GM12878 (cell line): ENCODE measurements around the gene NT5C3A. TPM values are rescaled to one million over a fixed set of nuclear protein-coding genes. Genes with fewer than 3 reads are reported as not detected.

ENCODE experiments used
- ATAC-seq: fragments of 200-7000 bp; cut with Tn5 transposase; 3 replicates; pipeline ENCODE4 v1.9.1; 2020; ENCODE audit warnings: mild to moderate bottlenecking, moderate library complexity
- BruUV-seq: library from RNA; stranded (reverse); fragments of 400-500 nt; replicated peaks from 2 replicates; lab custom pipeline; 2021; lab: Mats Ljungman, UMichigan
- CTCF ChIA-PET: fragments of 300-600 bp; sonication (Branson Sonifier 250); formaldehyde crosslinking; extraction: SDS; loops from one replicate; lab custom pipeline; 2021; ENCODE audit warnings: inconsistent platforms; lab: Yijun Ruan, JAX
- POLR2A ChIA-PET: fragments of 350-600 bp; formaldehyde crosslinking; extraction: SDS; loops from one replicate; lab custom pipeline; 2021; ENCODE audit warnings: inconsistent platforms; lab: Charles Lee
- RAD21 ChIA-PET: fragments of 300-600 bp; sonication (Branson Sonifier 250); formaldehyde crosslinking; loops from one replicate; lab custom pipeline; 2023; ENCODE audit warnings: antibody characterized with exemption; ENCODE audit not compliant: unreplicated experiment; lab: Charles Lee
- SMC1A ChIA-PET: fragments of 300-600 bp; sonication (Branson Sonifier 250); formaldehyde crosslinking; loops from one replicate; lab custom pipeline; 2023; ENCODE audit not compliant: unreplicated experiment, uncharacterized antibody; lab: Charles Lee
- DNase-seq: peaks from one replicate; pipeline ENCODE4 v3.0.0-alpha.2; 2011; ENCODE audit warnings: low read depth, low spot score
- FAIRE-seq: peaks from 3 replicates; lab custom pipeline; 2011; peaks lifted over from hg19 to GRCh38; lab: Jason Lieb, UNC
- H2AFZ ChIP-seq: 2 replicates; pipeline ENCODE4 v1.6.0; 2011; ENCODE audit warnings: low read depth, low read length, control low read depth; ENCODE audit not compliant: control insufficient read depth
- H3K27ac ChIP-seq: 2 replicates; pipeline ENCODE4 v1.5.1; 2011; ENCODE audit warnings: control low read depth; ENCODE audit not compliant: control insufficient read depth, insufficient read depth
- H3K27me3 ChIP-seq, 2 experiments: replicated peaks in 1 of 2; 2 replicates each; pipeline versions ENCODE4 v1.6.0 to v1.6.1; 2011; ENCODE audit warnings: low read length in 1 of 2; ENCODE audit not compliant: control insufficient read depth in 2 of 2, insufficient read depth in 2 of 2
- H3K36me3 ChIP-seq, 2 experiments: 2 replicates each; pipeline ENCODE4 v1.5.1; 2011; ENCODE audit warnings: low read length in 1 of 2; ENCODE audit not compliant: control insufficient read depth in 2 of 2, insufficient read depth in 2 of 2
- H3K4me1 ChIP-seq: 2 replicates; pipeline ENCODE4 v1.6.1; 2011; ENCODE audit warnings: mild to moderate bottlenecking, low read length, moderate library complexity, mixed read lengths; ENCODE audit not compliant: control insufficient read depth, insufficient read depth
- H3K4me2 ChIP-seq: 2 replicates; pipeline ENCODE4 v1.6.0; 2011; ENCODE audit warnings: control low read depth; ENCODE audit not compliant: control insufficient read depth, insufficient read depth
- H3K4me3 ChIP-seq: fragments of 200-600 bp; sonication (generic); 2 replicates; pipeline ENCODE4 v1.5.1; 2016
- H3K79me2 ChIP-seq: 2 replicates; pipeline ENCODE4 v1.6.0; 2011; ENCODE audit warnings: low read length; ENCODE audit not compliant: control insufficient read depth, insufficient read depth
- H3K9ac ChIP-seq: 2 replicates; pipeline ENCODE4 v1.8.0; 2011; ENCODE audit warnings: low read length, control low read depth, mixed read lengths; ENCODE audit not compliant: control insufficient read depth, insufficient read depth
- H3K9me3 ChIP-seq: replicated peaks from 3 replicates; pipeline ENCODE4 v1.5.1; 2011; ENCODE audit warnings: mild to moderate bottlenecking, low read length; ENCODE audit not compliant: control insufficient read depth, insufficient read depth
- H4K20me1 ChIP-seq: 2 replicates; pipeline ENCODE4 v1.6.0; 2011; ENCODE audit not compliant: control insufficient read depth, insufficient read depth
- CEBPB ChIP-seq, 2 experiments: fragments of 150-350 bp in 1 of 2; IDR thresholded peaks; 2 replicates each; pipeline ENCODE4 v1.6.1; 2012 to 2014; ENCODE audit warnings: low read depth in 2 of 2, low read length in 2 of 2, borderline replicate concordance in 1 of 2, inconsistent platforms in 1 of 2
- JUNB ChIP-seq: IDR thresholded peaks from 2 replicates; pipeline ENCODE4 v1.6.1; 2016; ENCODE audit warnings: antibody characterized with exemption, mild to moderate bottlenecking
- KDM1A ChIP-seq: fragments of 200-600 bp; sonication (generic); IDR thresholded peaks from 2 replicates; pipeline ENCODE4 v1.6.1; 2016; ENCODE audit warnings: borderline replicate concordance
- MXI1 ChIP-seq: fragments of 150-350 bp; IDR thresholded peaks from 2 replicates; pipeline ENCODE4 v1.6.1; 2011; ENCODE audit warnings: low read depth, mild to moderate bottlenecking, inconsistent platforms, low read length, improper control_type of control experiment
- NBN ChIP-seq: fragments of 450-650 bp; IDR thresholded peaks from 2 replicates; pipeline ENCODE4 v1.6.1; 2016
- NFYA ChIP-seq: IDR thresholded peaks from 2 replicates; pipeline ENCODE4 v1.6.1; 2011; ENCODE audit warnings: low read depth, mild to moderate bottlenecking, low read length, improper control_type of control experiment, borderline replicate concordance
- PML ChIP-seq: IDR thresholded peaks from 2 replicates; pipeline ENCODE4 v1.6.1; 2012; ENCODE audit warnings: low read length, inconsistent platforms
- RAD21 ChIP-seq: IDR thresholded peaks from 2 replicates; pipeline ENCODE4 v1.6.1; 2011; ENCODE audit warnings: mild to moderate bottlenecking, low read depth, low read length, moderate library complexity; ENCODE audit not compliant: insufficient read depth
- RAD51 ChIP-seq: fragments of 450-650 bp; IDR thresholded peaks from 2 replicates; pipeline ENCODE4 v1.6.1; 2016; ENCODE audit warnings: moderate library complexity, mild to moderate bottlenecking, inconsistent platforms
- RUNX3 ChIP-seq: IDR thresholded peaks from 2 replicates; pipeline ENCODE4 v1.6.1; 2012; ENCODE audit warnings: low read length, inconsistent platforms
- SIX5 ChIP-seq: IDR thresholded peaks from 2 replicates; pipeline ENCODE4 v1.6.1; 2011; ENCODE audit warnings: mild to moderate bottlenecking, low read depth, low read length, moderate library complexity; ENCODE audit not compliant: severe bottlenecking
- TCF12 ChIP-seq: IDR thresholded peaks from 2 replicates; pipeline ENCODE4 v1.6.1; 2011; ENCODE audit warnings: low read depth, mild to moderate bottlenecking, low read length
- ZNF274 ChIP-seq: IDR thresholded peaks from one replicate; pipeline ENCODE4 v1.8.0; 2011; ENCODE audit not compliant: insufficient read length, insufficient read depth
- ZNF384 ChIP-seq: IDR thresholded peaks from 2 replicates; pipeline ENCODE4 v1.6.1; 2012; ENCODE audit warnings: low read depth, mild to moderate bottlenecking, low read length, improper control_type of control experiment, borderline replicate concordance
- ZNF687 ChIP-seq: fragments of 450-650 bp; IDR thresholded peaks from 2 replicates; pipeline ENCODE4 v1.6.1; 2017; ENCODE audit warnings: mild to moderate bottlenecking, moderate library complexity
- WGBS: methylation state at CpG from one replicate; pipeline ENCODE4 v1.1.6; 2016; ENCODE audit warnings: low lambda C conversion rate; ENCODE audit not compliant: insufficient replicate concordance, insufficient coverage; ENCODE audit errors: missing lambda C conversion rate; 5-methylcytosine and 5-hydroxymethylcytosine counted together
- in situ Hi-C: fragments of 300-500 bp; cut with MboI; formaldehyde crosslinking; loops from 9 replicates; pipeline ENCODE4 v1.14.3; 2018; ENCODE audit warnings: mixed read lengths
- intact Hi-C: fragments of 100-400 bp; cut with micrococcal nuclease; formaldehyde crosslinking; loops from one replicate; pipeline ENCODE4 v1.14.2; 2022; ENCODE audit not compliant: unreplicated experiment
- polyA plus RNA-seq, 11 experiments: library from polyadenylated mRNA; depleted of rRNA in 4 of 11; unstranded in 6 of 11; stranded (reverse) in 5 of 11; fragments of >200 nt; fragmentation: Nextera tagmentation in 4 of 11; fragmentation: Illumina TruSeq in 1 of 11; extraction: Ambion mirVana in 4 of 11; extraction: Trizol in 1 of 11; gene quantifications; 1 replicate in 1 of 11; 2 replicates in 10 of 11; pipeline versions ENCODE4 v1.2.1 to v1.2.3, GENCODE V29; 2011 to 2016; ENCODE audit warnings: inconsistent platforms in 2 of 11, missing spikeins in 2 of 11, low read depth in 1 of 11
- total RNA-seq, 4 experiments: library from RNA; depleted of rRNA in 3 of 4; stranded (reverse); fragments of >200 nt in 3 of 4; fragmentation: Illumina TruSeq in 1 of 4; extraction: Trizol in 1 of 4; gene quantifications; 2 replicates each; pipeline versions ENCODE4 v1.2.1 to v1.2.3, GENCODE V29; 2013 to 2021
- TF ChIP-seq, protein P1 (sequence below): fragments of 450-650 bp; IDR thresholded peaks from 2 replicates; pipeline ENCODE4 v1.6.1; 2014; ENCODE audit warnings: mild to moderate bottlenecking

The NT5C3A gene
- total and polyA plus RNA-seq, 10 of the 15 experiments (the other 5 are each of a cell fraction or from before 2014, with no cell fraction given): 53.0 to 111 (median 71.4) TPM

DNA sequence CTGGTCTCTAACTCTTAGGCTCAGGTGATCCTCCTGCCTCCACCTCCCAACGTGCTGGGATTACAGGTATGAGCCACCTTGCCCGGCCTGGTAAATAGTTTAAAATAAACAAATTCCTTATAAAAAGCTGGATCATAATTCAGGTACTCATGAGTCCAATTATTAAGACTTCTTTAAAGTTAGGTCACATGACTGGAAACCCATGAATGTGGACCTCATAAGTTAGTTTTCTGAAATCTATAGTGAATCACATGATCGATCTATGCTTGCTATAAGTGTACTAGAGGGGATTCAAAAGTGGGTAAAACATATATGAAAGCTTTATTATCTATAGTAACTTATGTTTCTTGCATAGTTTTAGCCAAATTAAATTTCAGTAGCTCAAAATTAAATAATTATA is 14.3 kb downstream of the NT5C3A start (continued):
- no peak for TF ChIP-seq RAD21
- TF ChIP-seq, protein P1, sequence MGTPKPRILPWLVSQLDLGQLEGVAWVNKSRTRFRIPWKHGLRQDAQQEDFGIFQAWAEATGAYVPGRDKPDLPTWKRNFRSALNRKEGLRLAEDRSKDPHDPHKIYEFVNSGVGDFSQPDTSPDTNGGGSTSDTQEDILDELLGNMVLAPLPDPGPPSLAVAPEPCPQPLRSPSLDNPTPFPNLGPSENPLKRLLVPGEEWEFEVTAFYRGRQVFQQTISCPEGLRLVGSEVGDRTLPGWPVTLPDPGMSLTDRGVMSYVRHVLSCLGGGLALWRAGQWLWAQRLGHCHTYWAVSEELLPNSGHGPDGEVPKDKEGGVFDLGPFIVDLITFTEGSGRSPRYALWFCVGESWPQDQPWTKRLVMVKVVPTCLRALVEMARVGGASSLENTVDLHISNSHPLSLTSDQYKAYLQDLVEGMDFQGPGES: no peak
- TF ChIP-seq NBN: no peak

DNA sequence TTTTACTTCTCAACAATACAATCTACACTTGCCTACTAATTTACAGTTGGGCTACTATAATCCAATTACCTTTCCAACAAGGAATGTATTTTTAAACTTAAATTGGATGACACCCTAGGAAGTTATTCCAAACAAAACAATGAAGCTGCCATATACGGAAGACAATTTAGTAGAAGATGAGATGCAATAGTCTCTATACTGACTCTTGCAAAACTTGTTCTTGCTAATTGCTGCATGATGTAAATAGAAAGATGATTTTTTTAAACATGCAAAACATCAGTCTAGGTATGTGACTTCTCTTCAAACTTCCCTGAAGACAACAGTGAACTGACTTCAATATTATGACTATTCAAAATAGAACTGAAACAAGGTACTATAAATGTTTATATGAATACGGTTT is 17.6 kb downstream of the NT5C3A start:
- ChIA-PET POLR2A (interaction anchor here (0.6 to 1.7 kb wide), 3 partner anchors 9 to 22 kb away, joined by 3 to 6 read pairs (median 3); partner anchors contain the start of gene NT5C3A), RAD21 (interaction anchor here (0.7 to 1.4 kb wide), 2 partner anchors 18 to 198 kb away, joined by 3 to 4 read pairs; partner anchors contain the start of gene NT5C3A), SMC1A (interaction anchor here (1.5 to 1.7 kb wide), 2 partner anchors 9 to 10 kb away, joined by 4 to 6 read pairs; no protein-coding TSS in a partner anchor), CTCF (interaction anchor here (0.9 to 1.4 kb wide), 4 partner anchors 9 to 198 kb away, joined by 3 to 7 read pairs (median 4); partner anchors contain the start of gene NT5C3A)
- H3K4me3 ChIP-seq: no peak overlapping the region
- ATAC-seq: peak; percentile 34
- no peak overlapping the region for H3K9ac ChIP-seq
- H4K20me1 ChIP-seq: no peaks in the 10 kb centered on the region
- peak; percentile 76 for FAIRE-seq
- no peak overlapping the region for H2AFZ ChIP-seq
- in situ Hi-C loops: no loop called here
- no TSS peak for BruUV-seq
- no peak for DNase-seq
- intact Hi-C loops: no loop called here
- H3K79me2 ChIP-seq: peaks cover 89% of the 10 kb centered on the region
- no peak for TF ChIP-seq MXI1
- no peak for TF ChIP-seq SIX5
- no peak for TF ChIP-seq KDM1A
- no peak for TF ChIP-seq RUNX3
- no peak for TF ChIP-seq ZNF274
- no peak for TF ChIP-seq TCF12
- TF ChIP-seq NFYA: no peak
- no peak for TF ChIP-seq RAD51
- TF ChIP-seq CEBPB (IDR thresholded peaks at IDR 0.05; ENCODE audit: borderline replicate concordance in 1 of 2, low read depth in 2 of 2, low read length in 2 of 2): no peak
- peak; percentile 44; the same call in 1 of the 2 replicates for TF ChIP-seq ZNF384
- TF ChIP-seq JUNB: peak; percentile 33; the same call in 1 of the 2 replicates
- TF ChIP-seq PML: no peak
- TF ChIP-seq ZNF687: no peak
- H3K9me3 ChIP-seq: peaks cover 4% of the 10 kb centered on the region; the same call in 2 of the 3 replicates
- no peaks in the 10 kb centered on the region; a peak in 2 of 4 replicates for H3K36me3 ChIP-seq
- H3K27ac ChIP-seq: no peak overlapping the region
- 2% methylated on average over 2 of the region's 2 CpGs for WGBS
- H3K4me1 ChIP-seq: peaks cover 5% of the 10 kb centered on the region; the same call in 1 of the 2 replicates
- no peak overlapping the region for H3K4me2 ChIP-seq
- no peaks in the 10 kb centered on the region for H3K27me3 ChIP-seq
